ENCODE results near the gene MRPS30.

- TF ChIP-seq POLR2A (IDR thresholded peaks at IDR 0.05) (no peak), CTCF (IDR thresholded peaks at IDR 0.05) (no peak)
Measured at GRCh38 chr5:44860267-44860666, 51.5 kb downstream of the MRPS30 start.

Data from uterus (tissue), 2 donors.